ENCODE measurements around the gene TRPC4.
"Not testable (repeated sequence)": the region's sequence is repeated elsewhere in the genome, so short reads cannot be mapped to it uniquely, and the experiment has no call there.

The TRPC4 gene

GRCh38 chr13:37816276-37816675 is 53.3 kb downstream of the TRPC4 start:
- DNase-seq (ENCODE audit: low read depth), result no peak

- no peak for DNase-seq (ENCODE audit: low read depth)
These were observed 58.1 kb downstream of the TRPC4 start for GRCh38 chr13:37811441-37811840.

GRCh38 chr13:37806666-37807065 is 62.9 kb downstream of the TRPC4 start:
- DNase-seq (ENCODE audit: low read depth), result no peak

GRCh38 chr13:37797631-37798030 is 71.9 kb downstream of the TRPC4 start:
- DNase-seq (ENCODE audit: low read depth), result no peak

- DNase-seq (ENCODE audit: low read depth), result not testable (repeated sequence)
These were observed 72.8 kb downstream of the TRPC4 start for GRCh38 chr13:37796795-37797194.

- DNase-seq (ENCODE audit: low read depth), result no peak
These were observed 74.2 kb downstream of the TRPC4 start for GRCh38 chr13:37795326-37795725.

GRCh38 chr13:37791699-37792098 is 77.9 kb downstream of the TRPC4 start:
- no peak for DNase-seq (ENCODE audit: low read depth)

GRCh38 chr13:37788346-37788745 is 81.2 kb downstream of the TRPC4 start:
- no peak for DNase-seq (ENCODE audit: low read depth)

- no peak for DNase-seq (ENCODE audit: low read depth)
These were observed 91.9 kb downstream of the TRPC4 start for GRCh38 chr13:37777676-37778075.

GRCh38 chr13:37775871-37776270 is 93.7 kb downstream of the TRPC4 start:
- DNase-seq (ENCODE audit: low read depth), result no peak

GRCh38 chr13:37772644-37773043 is 96.9 kb downstream of the TRPC4 start:
- DNase-seq (ENCODE audit: low read depth), result no peak

- DNase-seq (ENCODE audit: low read depth), result no peak
These were observed 100.0 kb downstream of the TRPC4 start for GRCh38 chr13:37769545-37769944.

- no peak for DNase-seq (ENCODE audit: low read depth)
These were observed 100.5 kb downstream of the TRPC4 start for GRCh38 chr13:37769078-37769477.

GRCh38 chr13:37766502-37766901 is 103.1 kb downstream of the TRPC4 start:
- DNase-seq (ENCODE audit: low read depth), result no peak

GRCh38 chr13:37755349-37755748 is 114.2 kb downstream of the TRPC4 start:
- no peak for DNase-seq (ENCODE audit: low read depth)

- no peak for DNase-seq (ENCODE audit: low read depth)
These were observed 115.8 kb downstream of the TRPC4 start for GRCh38 chr13:37753776-37754175.

GRCh38 chr13:37752146-37752545 is 117.4 kb downstream of the TRPC4 start:
- DNase-seq (ENCODE audit: low read depth), result no peak

GRCh38 chr13:37751025-37751424 is 118.5 kb downstream of the TRPC4 start:
- DNase-seq (ENCODE audit: low read depth), result no peak

GRCh38 chr13:37748913-37749312 is 120.7 kb downstream of the TRPC4 start:
- no peak for DNase-seq (ENCODE audit: low read depth)

- no peak for DNase-seq (ENCODE audit: low read depth)
These were observed 122.4 kb downstream of the TRPC4 start for GRCh38 chr13:37747071-37747612.

- no peak for DNase-seq (ENCODE audit: low read depth)
These were observed 128.0 kb downstream of the TRPC4 start for GRCh38 chr13:37741536-37741935.

- DNase-seq (ENCODE audit: low read depth), result no peak
These were observed 133.5 kb downstream of the TRPC4 start for GRCh38 chr13:37736045-37736444.

GRCh38 chr13:37735293-37735692 is 134.3 kb downstream of the TRPC4 start:
- DNase-seq (ENCODE audit: low read depth), result no peak

GRCh38 chr13:37729876-37730275 is 139.7 kb downstream of the TRPC4 start:
- DNase-seq (ENCODE audit: low read depth), result no peak

Measured in stimulated activated CD8-positive, alpha-beta memory T cell treated with anti-CD3 and anti-CD28 coated beads, Interleukin-15, amount 100 ng/mL, for 1 hour (primary cell).